ENCODE results near the gene PAK4. TPM values are rescaled to one million over a fixed set of nuclear protein-coding genes. Genes with fewer than 3 reads are reported as not detected.

Gene PAK4
- polyA plus RNA-seq, 1 of the 3 experiments (the other 2 are of a cell fraction) = 36.4 TPM

GRCh38 chr19:39218230-39219007 lies 92.8 kb downstream of the PAK4 start:
- Histone ChIP-seq H2AFZ (ENCODE audit: low read depth) (no peak overlapping the region), H3K9me2 (no peaks in the 10 kb centered on the region), H4K20me1 (ENCODE audit: insufficient read depth) (no peaks in the 10 kb centered on the region), H3F3A (replicated peaks; ENCODE audit: insufficient read depth) (no peaks in the 10 kb centered on the region), H3K79me2 (ENCODE audit: insufficient read depth) (no peaks in the 10 kb centered on the region), H3K36me3 (replicated peaks in 1 of 2; ENCODE audit: control insufficient read depth in 1 of 2, insufficient read depth in 2 of 2, low read length in 1 of 2) (no peaks in the 10 kb centered on the region), H3K9me3 (no peaks in the 10 kb centered on the region), H3K27me3 (ENCODE audit: insufficient read depth) (no peaks in the 10 kb centered on the region; the same call in 1 of the 2 replicates), H3K4me3 (ENCODE audit: low read depth in 2 of 2, low read length in 1 of 2) (no peak overlapping the region), H3K4me1 (ENCODE audit: control insufficient read depth in 1 of 2, insufficient read depth in 2 of 2, low read depth in 1 of 2, low read length in 1 of 2) (no peaks in the 10 kb centered on the region), H3K4me2 (no peak overlapping the region), H3K9ac (no peak overlapping the region), H3K27ac (ENCODE audit: low read depth in 2 of 2, low read length in 1 of 2) (no peak overlapping the region)
- TF ChIP-seq MXI1 (IDR thresholded peaks at IDR 0.05; ENCODE audit: low read depth, low read length) (no peak), CHD2 (IDR thresholded peaks at IDR 0.05; ENCODE audit: low read length, partially characterized antibody) (no peak), IRF3 (IDR thresholded peaks at IDR 0.05; ENCODE audit: low read depth, low read length) (no peak), RCOR1 (IDR thresholded peaks at IDR 0.05; ENCODE audit: low read length) (no peak), RFX5 (IDR thresholded peaks at IDR 0.05; ENCODE audit: low read length) (no peak), RAD21 (IDR thresholded peaks at IDR 0.05; ENCODE audit: low read length) (no peak), NFIC (IDR thresholded peaks at IDR 0.05; ENCODE audit: borderline replicate concordance) (no peak), YY1 (IDR thresholded peaks at IDR 0.05; ENCODE audit: low read depth) (no peak), TCF12 (IDR thresholded peaks at IDR 0.05) (no peak), REST (IDR thresholded peaks at IDR 0.05; ENCODE audit: low read depth, low read length) (no peak), POLR2AphosphoS5 (IDR thresholded peaks at IDR 0.05; ENCODE audit: low read depth, low read length) (no peak), FOXM1 (IDR thresholded peaks at IDR 0.05; ENCODE audit: low read depth) (no peak), EZH2phosphoT487 (IDR thresholded peaks at IDR 0.05; ENCODE audit: borderline replicate concordance, low read depth) (no peak), ELF1 (IDR thresholded peaks at IDR 0.05) (no peak), MEF2A (IDR thresholded peaks at IDR 0.05; ENCODE audit: borderline replicate concordance, low read depth) (no peak), RXRA (IDR thresholded peaks at IDR 0.05; ENCODE audit: borderline replicate concordance, low read depth) (no peak), USF1 (IDR thresholded peaks at IDR 0.05; ENCODE audit: borderline replicate concordance, low read depth) (no peak), GATA2 (CRISPR knock-in tag; IDR thresholded peaks at IDR 0.05) (no peak)
- CTCF ChIA-PET = interaction anchor here (0.6 to 1.0 kb wide), 2 partner anchors 23 to 166 kb away, joined by 3 read pairs; no protein-coding TSS in a partner anchor
- WGBS (ENCODE audit: low lambda C conversion rate) = 40% methylated on average over 15 of the region's 15 CpGs
- POLR2A ChIA-PET = no interaction called here
- no peak for DNase-seq
